ENCODE results near the gene CCDC85B.

DNA sequence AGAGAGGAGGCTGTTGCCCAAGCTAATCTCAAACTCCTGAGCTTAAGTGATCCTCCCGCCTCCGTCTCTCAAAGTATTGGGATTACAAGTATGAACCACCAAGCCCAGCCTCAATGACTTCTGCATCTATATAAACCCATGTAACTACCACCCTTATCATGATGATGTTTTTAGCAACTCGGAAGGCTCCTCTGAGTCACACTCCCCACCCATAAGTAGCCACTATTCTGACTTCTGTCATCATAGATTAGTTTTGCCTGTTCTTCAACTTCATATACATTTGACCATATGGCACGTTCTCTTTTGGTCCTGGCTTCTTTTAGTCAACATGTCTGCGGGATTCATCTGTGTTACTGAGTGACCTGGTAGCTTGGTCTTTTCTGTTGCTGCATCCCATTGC lies 16.1 kb downstream of the CCDC85B start:
- TF ChIP-seq, protein P1, sequence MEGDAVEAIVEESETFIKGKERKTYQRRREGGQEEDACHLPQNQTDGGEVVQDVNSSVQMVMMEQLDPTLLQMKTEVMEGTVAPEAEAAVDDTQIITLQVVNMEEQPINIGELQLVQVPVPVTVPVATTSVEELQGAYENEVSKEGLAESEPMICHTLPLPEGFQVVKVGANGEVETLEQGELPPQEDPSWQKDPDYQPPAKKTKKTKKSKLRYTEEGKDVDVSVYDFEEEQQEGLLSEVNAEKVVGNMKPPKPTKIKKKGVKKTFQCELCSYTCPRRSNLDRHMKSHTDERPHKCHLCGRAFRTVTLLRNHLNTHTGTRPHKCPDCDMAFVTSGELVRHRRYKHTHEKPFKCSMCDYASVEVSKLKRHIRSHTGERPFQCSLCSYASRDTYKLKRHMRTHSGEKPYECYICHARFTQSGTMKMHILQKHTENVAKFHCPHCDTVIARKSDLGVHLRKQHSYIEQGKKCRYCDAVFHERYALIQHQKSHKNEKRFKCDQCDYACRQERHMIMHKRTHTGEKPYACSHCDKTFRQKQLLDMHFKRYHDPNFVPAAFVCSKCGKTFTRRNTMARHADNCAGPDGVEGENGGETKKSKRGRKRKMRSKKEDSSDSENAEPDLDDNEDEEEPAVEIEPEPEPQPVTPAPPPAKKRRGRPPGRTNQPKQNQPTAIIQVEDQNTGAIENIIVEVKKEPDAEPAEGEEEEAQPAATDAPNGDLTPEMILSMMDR (IDR thresholded peaks at IDR 0.05), result no peak
- TF ChIP-seq POLR2A (IDR thresholded peaks at IDR 0.05), result no peak

All from adrenal gland (tissue), 5 donors.